Effector CD4-positive, alpha-beta T cell (primary cell): ENCODE data around the gene CORO1C.

Source experiments
- DNase-seq: peaks from one replicate; pipeline ENCODE4 v3.0.0-alpha.2; 2020

CORO1C gene

DNA sequence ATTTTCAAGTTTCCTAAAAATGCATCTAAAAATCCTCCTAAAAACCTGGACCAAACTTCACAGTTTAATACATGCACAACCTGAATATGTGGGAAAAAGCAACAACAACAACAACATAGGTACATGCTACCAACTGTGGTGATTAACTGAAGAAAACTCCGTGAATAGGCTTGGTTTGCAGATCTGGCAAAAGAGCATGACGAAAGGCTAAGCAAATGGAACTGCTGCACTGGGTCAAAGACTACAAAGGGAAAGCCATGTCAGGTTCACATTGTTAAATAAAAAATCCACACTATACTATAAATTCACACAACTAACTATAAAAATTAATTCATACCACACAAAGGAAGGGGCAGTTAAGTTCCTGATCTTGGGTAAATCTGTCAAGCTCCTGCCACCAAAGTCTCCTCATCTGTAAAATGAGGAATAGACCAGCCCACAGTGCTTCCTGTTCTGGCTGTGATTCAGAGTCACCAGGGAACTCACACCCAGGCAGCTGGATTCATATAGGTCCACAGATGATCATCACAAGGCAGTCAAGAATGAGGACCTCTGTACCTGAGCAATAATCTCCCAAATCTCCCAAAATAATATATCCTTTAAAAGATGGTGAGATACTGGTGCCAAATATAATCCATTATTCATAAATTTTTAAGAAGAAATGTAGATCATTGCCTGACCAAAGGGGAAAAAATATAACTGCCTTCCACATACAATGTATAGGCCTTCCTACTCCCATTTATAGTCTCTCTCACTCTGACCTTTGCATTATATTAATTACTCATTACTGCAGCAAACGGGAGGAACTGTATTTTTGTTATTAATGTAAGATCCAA is 7.0 kb downstream of the CORO1C start:
- no peak for DNase-seq

DNA sequence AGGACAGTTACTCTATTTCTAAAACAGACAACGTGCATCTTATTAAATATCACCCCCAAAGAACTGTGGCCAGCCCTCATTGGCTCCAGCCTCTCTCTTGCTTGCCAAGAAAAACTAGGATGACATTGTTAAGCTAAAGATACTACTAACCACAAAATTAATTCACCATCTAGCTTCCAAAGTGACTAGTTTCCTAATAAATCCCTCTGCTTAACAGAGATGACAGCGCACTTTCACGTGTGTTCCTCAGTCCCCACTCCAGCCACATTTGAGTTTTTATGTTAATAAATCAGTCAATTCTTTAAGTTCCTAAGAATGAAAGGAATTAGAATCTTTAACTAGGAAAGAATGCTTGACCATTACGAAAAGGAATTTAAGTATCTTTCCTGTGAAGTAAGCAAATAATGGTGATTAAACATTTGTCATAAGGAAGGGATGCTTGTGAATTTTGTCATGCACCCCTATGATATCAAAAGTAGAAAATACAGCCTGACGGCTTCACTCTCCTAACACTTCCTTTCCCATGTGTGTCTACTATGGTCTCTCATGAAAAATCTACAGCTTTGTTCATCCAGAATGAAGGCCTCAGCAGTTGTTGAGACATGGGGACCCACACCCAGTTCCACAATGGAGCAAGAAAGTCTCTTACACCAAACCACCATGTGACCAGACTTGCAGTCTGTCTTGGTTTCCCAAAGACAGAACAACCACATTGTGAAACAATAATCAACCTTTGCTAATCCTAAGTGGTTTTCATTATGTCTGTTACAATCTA is 8.1 kb downstream of the CORO1C start:
- no peak for DNase-seq

DNA sequence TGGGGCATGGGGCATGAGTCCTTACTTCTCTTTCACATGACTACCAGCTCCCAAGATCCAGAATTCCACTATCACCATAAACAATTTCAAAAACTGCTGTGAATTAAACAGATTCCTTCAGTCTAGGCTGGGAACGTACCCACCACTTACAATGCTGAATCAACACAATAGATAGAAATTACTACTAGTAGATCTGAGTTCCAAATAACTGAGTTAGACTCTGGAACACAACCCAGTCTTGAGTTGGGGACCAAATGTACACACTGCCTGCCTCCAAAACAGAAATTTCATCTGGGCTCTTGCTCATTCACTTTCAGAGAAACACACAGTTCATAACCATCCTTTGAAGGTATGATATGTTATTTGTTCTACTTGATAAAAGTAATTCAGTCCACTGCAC is 8.9 kb downstream of the CORO1C start:
- DNase-seq = no peak

DNA sequence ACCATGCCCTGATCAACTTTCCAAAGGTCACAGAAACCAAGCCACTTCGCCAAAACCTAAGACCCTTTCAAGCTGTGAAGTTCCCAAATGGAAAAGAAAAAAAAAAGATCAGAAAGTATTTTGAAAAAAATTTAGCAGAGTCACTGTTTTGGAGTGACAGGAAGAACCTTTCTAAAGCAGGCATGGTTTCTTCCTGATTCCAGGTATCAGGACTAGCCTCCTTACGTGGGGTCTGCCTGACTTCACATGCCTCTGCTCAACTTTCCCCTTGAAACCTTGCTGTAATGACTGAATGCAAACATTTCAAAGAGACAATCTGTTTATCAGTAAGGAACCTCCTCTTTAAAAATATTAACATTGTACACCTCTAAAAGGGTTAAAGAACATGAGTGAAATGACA is 9.5 kb downstream of the CORO1C start:
- DNase-seq = no peak

DNA sequence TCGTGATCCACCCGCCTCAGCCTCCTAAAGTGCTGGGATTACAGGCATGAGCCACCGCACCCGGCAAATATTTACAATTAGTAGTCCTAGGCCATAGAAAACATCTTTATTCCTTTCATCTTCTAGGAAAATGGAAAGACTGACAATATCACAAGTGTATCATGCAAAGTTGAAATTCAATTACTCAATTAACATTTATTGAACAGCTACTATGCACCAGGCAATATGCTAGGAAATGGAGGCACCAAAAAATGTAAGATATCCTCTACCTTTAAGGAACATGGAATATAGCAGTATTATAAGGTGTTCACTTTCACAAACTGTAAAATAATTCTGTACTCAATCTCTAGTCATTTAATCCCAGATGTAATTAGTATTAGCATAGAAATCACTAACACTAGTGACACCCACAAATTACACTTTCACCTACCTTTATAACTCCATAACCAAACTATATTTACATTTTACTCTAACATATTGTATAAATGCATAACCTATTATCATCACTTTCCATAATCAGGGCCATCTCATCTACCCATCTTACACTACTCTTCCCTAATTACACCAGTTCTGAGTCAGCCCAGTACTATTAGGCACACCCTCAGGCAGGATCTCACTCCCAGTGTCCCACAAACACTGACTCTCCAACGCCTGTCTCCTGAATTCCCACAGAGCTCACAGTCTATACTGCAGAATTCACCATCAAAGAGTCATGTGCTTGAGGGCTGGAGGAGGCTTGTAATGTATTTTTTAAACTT is 10.4 kb downstream of the CORO1C start:
- DNase-seq = no peak

DNA sequence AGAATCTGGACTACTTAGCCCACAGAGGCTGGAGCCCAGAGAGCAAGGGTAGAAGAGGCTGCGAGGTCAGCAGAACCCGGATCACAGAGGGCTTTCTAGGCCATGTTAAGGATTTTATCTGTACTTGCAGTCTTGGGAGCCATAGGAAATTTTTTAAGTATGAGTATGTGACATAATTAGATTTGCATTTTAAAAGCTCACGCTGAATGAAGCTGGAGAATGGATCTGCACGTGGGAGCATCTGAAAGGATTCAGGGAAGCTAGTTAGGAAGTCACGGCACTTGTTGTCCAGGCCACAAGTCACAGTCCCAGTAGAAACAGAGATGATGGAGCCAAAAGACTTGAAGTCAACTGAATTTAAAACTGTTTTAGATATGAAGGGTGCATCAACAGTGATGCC is 14.1 kb downstream of the CORO1C start:
- no peak for DNase-seq

DNA sequence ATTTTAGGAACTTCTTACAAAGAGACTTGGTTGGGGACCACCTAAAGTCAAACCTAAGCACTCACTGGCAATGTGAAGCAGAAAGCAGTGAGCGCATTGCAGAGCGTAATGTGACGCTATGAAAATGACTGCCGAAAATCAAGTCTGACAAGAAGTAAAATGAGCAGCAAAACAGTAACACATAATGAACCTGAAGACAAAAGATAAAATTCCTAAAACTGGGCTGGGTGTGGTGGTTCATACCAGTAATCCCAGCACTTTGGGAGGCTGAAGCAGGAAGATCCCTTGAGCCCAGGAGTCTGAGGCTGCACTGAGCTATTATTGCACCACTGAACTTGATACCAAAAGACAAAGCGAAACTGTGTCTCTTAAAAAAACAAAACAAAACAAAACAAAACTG is 16.5 kb downstream of the CORO1C start:
- DNase-seq = no peak

DNA sequence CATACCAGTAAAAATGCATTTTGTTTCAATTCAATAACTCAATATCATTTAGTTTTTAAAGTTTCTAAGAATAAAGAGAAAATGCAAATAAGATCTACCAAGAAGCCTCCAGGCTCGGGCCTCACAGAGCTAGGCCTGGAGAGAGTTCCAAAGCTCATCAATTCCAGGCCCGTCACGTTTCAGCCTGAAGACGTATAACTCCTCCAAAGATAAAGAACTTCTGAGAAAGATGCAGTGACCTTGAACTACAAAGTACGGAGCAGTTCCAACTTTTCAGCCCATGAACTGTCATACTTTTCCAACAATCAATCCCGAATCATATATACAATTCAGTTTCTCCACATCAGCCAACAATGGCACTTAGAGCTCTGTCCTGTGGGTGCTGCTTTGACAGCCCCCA is 17.8 kb downstream of the CORO1C start:
- no peak for DNase-seq

DNA sequence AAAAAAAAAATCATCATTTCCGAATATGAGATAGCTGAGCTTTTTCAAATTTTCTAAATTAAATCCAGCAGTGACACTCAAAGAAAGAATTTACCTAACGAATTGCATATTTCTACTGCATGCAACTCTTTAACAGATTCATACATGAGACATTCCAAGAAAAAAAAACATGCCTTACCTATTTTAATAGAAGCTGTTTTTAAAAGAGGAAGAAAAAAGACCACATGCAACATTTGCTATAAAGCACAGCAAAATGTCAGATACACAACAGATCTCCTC is 18.5 kb downstream of the CORO1C start:
- no peak for DNase-seq

DNA sequence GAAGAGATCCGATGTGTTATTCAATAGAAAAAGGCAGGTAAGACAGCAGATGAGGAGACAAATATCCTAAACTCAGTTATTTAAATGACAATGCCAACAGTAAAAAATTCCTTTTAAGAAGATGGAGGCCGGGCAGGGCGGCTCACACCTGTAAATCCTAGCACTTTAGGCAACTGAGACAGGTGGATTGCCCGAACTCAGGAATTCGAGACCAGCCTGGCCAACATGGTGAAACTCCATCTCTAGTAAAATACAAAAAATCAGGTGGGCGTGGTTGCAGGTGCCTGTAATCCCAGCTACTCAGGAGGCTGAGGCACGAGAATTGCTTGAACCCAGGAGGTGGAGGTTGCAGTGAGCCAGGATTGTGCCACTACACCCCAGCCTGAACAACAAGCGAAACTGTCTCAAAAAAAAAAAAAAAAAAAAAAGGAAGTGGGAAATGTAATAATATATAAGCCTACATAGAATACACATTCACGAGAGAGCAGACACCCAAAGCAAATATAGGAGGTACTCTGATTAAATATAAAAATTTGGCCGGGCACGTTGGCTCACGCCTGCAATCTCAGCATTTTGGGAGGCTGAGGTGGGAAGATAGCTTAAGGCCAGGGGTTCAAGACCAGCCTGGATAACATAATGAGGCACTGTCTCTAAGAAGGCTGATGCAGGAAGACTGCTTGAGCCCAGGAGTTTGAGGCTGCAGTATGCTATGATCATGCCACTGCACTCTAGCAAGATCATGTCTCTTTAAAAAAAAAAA is 19.0 kb downstream of the CORO1C start:
- no peak for DNase-seq

DNA sequence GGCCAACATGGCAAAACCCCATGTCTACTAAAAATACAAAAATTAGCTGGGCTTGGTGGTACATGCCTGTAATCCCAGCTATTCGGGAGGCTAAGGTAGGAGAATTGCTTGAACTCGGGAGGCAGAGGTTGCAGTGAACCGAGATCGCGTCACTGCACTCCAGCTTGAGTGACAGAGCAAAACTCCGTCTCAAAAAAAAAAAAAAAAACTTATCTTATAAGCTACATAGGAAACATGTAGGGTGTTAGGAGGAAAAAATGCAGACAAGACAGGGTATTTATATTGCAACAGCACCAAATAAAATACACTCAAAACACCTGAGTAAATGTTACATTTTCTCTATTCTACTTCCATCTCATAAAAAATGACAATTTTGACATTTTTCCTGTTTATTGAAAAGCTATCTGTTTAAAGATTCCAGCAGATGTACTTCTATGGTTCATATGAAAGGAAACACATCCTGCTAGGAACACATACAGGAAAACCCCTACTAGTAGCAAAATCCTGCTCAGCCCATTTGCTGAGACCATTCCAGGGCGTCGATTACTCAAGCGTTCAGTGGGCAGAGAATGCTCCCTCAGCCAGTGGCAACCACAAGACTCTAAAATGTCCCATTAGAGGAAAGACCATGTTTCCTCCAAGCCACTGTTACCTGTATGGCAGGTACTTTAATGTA is 19.7 kb downstream of the CORO1C start:
- no peak for DNase-seq

DNA sequence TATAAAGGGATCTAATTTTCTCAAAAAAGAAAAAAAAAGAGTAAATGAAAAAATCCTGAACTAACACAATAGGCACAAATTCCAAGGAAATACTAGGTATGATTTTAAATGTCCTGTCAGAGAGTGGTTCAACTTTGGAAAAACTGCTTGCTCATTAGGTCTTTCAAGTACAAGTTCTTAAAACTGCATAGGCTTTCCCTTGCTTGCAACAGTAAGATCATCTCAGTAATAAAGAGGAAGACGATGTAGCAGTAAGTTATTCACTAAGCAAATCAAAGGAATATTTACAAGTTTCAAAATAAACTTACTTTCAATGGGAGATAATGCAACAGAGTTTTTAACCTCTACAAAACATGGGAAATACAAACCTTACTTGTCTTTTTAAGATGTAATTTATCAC is 21.6 kb downstream of the CORO1C start:
- no peak for DNase-seq

DNA sequence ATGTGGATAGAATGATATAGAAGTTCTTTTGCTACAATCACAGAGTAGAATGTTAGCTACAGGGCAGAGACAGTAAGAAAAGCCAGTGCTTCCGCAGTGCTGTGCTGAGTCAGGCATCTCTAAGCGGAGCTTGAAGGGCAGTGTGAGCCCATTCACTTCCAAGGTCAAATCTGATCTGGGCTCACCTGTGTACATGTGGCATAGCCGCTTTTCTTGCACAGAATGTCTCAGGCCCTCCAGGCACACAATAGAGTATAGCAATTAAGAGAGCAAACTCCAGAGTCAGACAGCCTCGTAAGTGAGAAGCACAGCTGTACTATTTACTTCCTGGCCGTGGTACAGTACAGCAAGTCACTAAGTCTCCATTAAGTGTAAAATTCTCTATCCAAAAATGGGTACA is 26.8 kb downstream of the CORO1C start:
- DNase-seq = no peak

DNA sequence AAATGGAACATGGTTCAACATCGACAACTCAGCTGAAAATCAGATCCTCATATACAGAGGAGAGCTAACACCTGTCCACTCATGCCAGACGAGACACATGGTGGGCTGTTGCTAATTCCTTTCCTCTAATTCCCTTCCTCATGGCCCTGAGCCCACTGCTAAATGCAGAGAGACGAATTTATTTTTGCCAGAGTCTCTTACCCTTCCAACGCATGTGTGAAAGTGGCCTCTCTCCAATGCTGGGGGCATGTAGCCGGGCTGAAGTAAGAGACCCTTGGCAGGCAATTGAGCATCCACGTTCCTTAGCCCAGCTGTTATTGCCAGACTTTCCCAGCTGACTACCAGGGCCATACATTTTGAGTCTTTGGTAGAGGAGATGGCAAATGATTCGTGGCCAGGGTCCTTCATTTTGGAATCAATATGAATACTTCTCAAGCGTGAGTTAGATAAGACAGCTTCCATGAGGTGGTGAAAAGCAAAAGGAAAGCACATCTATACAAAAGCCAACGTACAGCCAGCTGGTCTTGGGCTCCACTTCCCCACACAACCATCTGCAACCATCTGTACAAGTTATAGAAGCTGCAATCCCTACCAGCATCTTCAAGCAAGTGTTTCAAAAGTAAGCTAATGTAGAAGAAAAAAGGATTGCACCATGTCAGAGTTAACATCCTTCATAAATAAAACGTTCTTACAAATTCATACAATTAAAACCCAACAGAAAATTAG is 28.6 kb downstream of the CORO1C start:
- no peak for DNase-seq

DNA sequence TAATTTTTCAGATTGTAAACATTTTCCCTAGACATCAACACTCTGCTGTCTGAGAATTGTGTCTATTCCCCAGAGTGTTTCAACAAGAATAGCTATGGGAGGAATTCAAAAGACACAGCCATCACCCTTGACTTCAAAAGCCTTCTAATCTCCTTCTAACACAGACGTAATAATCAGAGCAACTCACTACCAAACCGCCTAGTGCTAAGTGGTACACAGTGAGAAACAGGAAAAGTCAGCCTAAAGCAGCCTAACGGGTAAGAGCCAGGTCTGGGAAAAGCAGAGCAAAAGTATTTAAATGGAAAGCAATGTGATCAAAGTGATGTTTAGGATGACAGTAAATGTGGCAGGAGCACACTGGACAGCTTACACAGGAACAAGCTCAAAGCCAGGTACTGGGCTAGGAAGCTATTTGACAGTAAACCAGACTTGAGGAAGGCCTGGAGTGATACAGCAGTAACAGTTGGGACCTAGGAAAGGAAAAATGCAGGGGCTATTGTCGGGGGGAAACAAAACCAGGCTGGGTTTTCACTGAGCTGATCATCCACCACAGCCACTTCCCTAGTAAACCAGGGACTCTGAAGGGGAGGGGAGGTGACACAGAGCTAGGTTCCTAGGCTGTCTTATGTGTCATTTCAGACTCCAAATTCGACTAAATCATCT is 29.4 kb downstream of the CORO1C start:
- DNase-seq = no peak

DNA sequence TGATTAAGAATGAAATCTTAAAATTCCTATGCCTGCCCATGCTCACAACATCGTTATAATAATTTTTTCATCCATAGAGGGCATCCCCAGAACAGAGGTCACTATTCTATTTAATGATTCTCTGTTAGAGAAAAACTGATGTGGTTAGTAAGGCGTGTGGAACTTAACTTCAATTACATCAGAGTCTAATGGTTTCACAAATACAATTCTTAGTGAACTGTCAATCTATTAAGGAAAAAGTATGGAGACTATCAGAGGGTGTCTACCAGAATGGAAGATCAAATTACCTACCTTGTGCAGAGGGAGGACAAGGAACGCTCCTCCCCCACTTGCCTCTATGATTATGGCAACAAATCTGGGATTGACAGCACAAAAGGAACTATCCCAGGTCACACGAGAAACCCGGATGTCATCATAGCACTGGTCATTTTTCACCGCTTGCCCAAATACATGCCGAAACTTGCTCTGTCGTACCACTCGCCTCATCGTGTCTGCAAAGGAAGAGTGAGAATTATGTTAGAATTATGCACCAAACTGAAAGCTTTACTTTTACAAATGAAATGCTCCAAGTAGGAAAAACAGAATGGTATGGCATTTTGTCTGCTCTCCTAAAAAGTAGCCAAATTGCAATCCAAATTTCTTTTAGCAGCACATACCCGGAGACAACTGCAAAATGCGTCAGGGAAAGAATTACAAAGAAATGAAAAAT is 30.3 kb downstream of the CORO1C start:
- DNase-seq = no peak

DNA sequence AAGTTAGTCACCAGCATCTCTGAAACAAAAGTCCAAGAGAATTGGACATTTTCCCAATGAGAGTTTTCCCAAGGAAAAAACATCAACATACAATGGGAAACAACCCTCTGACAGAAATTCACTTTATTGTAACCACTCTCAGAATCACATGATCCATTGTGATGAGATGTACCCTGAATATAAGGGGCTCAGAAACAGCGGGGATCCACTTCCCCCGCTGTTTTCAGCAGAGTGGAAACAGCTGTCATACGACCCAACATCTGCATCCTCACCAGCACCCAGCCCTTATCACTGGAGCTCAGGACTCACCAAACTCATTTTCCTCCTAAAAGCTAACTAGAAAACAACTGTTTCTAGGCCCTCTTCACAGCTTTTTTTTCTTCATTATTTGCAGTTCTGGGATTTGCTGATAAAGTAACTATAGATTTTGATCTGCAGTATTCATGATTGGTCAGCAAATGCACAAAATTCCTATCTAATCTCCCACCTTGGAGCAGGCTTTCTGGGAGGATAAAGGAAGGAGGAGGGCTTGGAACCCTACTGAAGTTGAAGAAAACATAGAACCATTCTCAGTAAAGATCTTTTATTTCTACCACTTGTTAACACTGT is 31.3 kb downstream of the CORO1C start:
- no peak for DNase-seq

DNA sequence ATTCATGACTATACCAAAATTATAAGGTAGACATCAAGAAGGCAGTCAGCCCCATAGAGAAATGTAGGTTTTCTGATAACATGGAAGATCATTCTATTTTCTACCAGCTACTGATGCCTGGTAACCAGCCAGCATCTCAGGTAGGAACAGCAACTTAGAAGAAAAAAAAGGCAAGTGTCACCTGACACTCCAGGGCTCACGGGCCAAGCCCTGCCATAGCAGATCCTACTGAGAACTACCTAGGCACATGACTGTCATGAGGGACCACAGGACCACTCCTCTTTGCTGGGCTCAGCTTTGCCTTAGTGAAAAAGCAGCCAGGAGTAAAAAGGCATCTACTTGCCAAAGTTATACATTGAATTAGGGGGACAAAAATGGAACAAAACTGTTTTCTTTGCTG is 33.4 kb downstream of the CORO1C start:
- no peak for DNase-seq

DNA sequence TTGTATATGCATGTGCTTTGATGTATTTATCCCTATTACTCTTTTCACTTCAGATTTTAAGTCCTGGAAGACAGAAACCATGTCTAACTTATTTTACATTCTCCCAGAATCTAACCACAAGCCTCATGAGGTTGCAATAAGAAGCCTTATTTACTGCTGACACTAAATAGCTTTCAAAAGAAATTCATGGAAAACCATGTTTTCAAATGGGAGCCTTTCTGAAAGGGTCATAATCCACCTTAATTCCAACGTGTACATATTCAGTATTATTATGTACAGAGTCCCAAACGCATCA is 34.4 kb downstream of the CORO1C start:
- no peak for DNase-seq
